Measurements from ENCODE around the gene SFXN5.

The SFXN5 gene

GRCh38 chr2:73112913-73113854 is 41.7 kb upstream of the SFXN5 start, which contains the start of gene RAB11FIP5:
Gene RAB11FIP5 (minus strand): TSS chr2:73112948. CDS start chr2:73112777, 171 bp downstream.
- POLR2A ChIA-PET, result interaction anchor here (1.2 to 2.3 kb wide), 3 partner anchors 16 to 49 kb away, joined by 3 to 12 read pairs (median 5); no protein-coding TSS in a partner anchor
- no peak for TF ChIP-seq CTCF (IDR thresholded peaks at IDR 0.05; ENCODE audit: insufficient read depth, low read length, missing control alignments)
- H3K4me3 ChIP-seq (ENCODE audit: low read depth, low read length), result peak within 1 kb of the TSS; percentile 83
- DNase-seq (ENCODE audit: low read depth, low spot score), result no peak
- CTCF ChIA-PET, result interaction anchor here (0.6 to 2.6 kb wide), 10 partner anchors 8 to 225 kb away, joined by 3 to 17 read pairs (median 5); no protein-coding TSS in a partner anchor

GRCh38 chr2:73112026-73112912 is 40.8 kb upstream of the SFXN5 start:
- peak overlapping the region; percentile 83 for H3K4me3 ChIP-seq (ENCODE audit: low read depth, low read length)
- CTCF ChIA-PET, result interaction anchor here (0.6 to 11.3 kb wide), 13 partner anchors 9 to 224 kb away, joined by 3 to 85 read pairs (median 4); no protein-coding TSS in a partner anchor
- no peak for TF ChIP-seq CTCF (IDR thresholded peaks at IDR 0.05; ENCODE audit: insufficient read depth, low read length, missing control alignments)
- no peak for DNase-seq (ENCODE audit: low read depth, low spot score)
- POLR2A ChIA-PET, result interaction anchor here (1.2 to 2.3 kb wide), 3 partner anchors 15 to 48 kb away, joined by 3 to 12 read pairs (median 5); no protein-coding TSS in a partner anchor

GRCh38 chr2:73111073-73112025 is 39.8 kb upstream of the SFXN5 start:
- ChIA-PET CTCF (interaction anchor here (0.8 to 11.3 kb wide), 12 partner anchors 9 to 224 kb away, joined by 3 to 85 read pairs (median 5); partner anchors contain the start of gene SPR), POLR2A (interaction anchor here (1.2 to 1.7 kb wide), 2 partner anchors 22 to 47 kb away, joined by 3 to 5 read pairs; no protein-coding TSS in a partner anchor)
- peak overlapping the region; percentile 83 for H3K4me3 ChIP-seq (ENCODE audit: low read depth, low read length)
- no peak for TF ChIP-seq CTCF (IDR thresholded peaks at IDR 0.05; ENCODE audit: insufficient read depth, low read length, missing control alignments)
- no peak for DNase-seq (ENCODE audit: low read depth, low spot score)

- no peak for TF ChIP-seq CTCF (IDR thresholded peaks at IDR 0.05; ENCODE audit: insufficient read depth, low read length, missing control alignments)
- ChIA-PET CTCF (interaction anchor here (0.8 to 11.3 kb wide), 11 partner anchors 8 to 223 kb away, joined by 3 to 85 read pairs (median 6); partner anchors contain the start of gene SPR), POLR2A (interaction anchor here (0.5 to 1.7 kb wide), 3 partner anchors 19 to 1982 kb away, joined by 3 to 5 read pairs (median 3); no protein-coding TSS in a partner anchor)
- DNase-seq (ENCODE audit: low read depth, low spot score), result no peak
- H3K4me3 ChIP-seq (ENCODE audit: low read depth, low read length), result peak overlapping the region; percentile 83
Measured at GRCh38 chr2:73110168-73111072, 38.9 kb upstream of the SFXN5 start.

All from AG04449 (cell line).